Islet precursor cell (in vitro differentiated cells): ENCODE data around the gene ADAMTS5.

Experiments used
- DNase-seq: peaks from one replicate; pipeline ENCODE4 v3.0.0-alpha.2; 2018

Gene ADAMTS5

DNA sequence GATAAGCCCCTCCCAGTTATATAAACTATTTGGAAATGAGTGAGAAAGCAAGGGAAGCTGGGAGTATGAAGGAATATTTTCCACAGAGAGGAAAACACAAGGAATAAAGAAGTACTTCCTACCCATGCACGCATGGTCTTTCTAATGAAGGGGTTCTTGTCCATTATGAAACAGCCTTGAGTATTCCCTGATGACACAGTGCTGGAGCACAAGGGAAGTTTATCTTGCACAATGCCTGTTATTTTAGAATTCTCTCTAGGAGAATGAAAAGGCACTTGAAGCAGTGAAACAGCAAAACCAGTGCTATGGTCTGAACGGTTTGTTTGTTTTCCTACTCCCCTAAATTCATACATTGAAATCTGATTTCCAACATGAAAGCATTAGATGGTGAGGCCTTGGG is 83.1 kb downstream of the ADAMTS5 start:
- DNase-seq, result no peak

DNA sequence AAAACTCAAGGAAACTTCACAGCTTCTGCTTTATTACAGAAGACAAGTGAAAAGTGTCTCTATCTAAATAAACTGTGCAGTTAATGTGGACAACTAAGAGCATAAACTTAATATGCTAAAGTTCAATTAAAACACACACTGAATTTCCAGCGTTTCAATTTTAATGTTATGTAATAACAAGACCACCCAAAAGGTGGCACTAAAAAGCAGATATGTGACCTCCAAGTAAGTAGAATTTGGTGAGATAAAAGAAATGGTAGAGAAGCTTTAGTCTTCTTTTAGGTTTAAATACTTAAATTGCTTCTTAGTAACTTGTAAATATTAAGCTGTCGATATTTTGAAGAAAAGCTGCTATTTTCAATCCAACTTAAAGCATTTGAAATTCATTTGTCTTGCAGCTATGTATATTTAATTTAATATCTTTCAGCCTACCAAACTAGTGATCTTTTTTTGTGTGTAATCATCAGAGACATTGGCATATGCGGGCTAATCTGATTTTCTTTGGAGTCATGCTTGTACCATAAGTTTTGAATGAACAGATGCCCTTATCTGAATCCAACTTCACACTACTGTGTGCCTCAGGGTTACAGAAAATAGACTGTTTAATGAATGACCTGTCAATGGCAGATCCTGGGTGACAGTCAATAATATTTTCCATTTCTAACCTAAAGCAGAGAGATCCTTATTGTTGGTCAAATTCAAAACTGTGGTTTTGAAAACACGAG is 85.2 kb downstream of the ADAMTS5 start:
- DNase-seq, result no peak

DNA sequence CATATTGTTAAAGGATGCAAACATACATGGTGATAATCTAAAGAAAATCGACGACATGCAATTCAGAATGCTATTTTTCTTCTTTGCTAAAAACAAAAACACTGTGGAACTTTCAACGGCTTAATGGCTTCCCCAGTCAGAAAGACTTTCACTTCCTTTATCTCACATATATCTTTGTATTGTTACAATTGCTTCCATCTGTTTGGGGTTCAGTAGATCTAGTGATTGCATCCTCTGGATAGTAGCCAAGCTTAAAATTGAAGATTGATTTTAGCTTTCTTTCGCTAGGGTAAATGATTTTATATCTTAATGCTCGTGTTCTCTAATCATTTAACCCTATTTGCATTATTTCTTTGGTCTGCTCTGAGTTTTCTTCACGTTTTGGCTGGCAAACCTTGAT is 89.9 kb downstream of the ADAMTS5 start:
- DNase-seq, result no peak

DNA sequence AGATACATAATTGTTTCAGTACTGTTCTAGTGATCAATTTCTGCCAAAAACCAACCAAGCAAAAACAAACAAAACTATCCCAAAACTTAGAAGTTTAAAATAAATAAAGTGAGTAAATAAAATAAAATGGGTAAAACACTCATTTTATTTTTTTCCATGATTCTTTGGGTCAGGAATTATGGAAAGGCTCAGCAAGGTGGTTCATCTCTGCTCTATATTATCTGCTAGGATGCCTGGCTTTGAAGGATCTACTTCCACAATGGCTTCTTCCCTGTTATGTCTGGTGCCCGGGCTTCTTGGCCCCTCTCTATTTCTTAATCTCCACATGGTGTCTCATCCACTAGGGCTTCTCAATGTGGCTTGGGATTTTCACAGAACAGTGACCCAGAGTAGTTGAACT is 92.5 kb downstream of the ADAMTS5 start:
- no peak for DNase-seq
